ENCODE data around the gene SHLD1. TPM values are rescaled to one million over a fixed set of nuclear protein-coding genes. Genes with fewer than 3 reads are reported as not detected.
"Not testable (repeated sequence)": the region's sequence is repeated elsewhere in the genome, so short reads cannot be mapped to it uniquely, and the experiment has no call there.

Gene SHLD1
- total and polyA plus RNA-seq, 2 donors (not counting 3 experiments of a cell fraction or from before 2014, with no cell fraction given): 4.7 to 6.3 TPM

GRCh38 chr20:5737966-5738365, 12.2 kb upstream of the SHLD1 start:
- intact Hi-C loops (cut with micrococcal nuclease): no loop called here
- Histone ChIP-seq H3K27me3 (ENCODE audit: control insufficient read depth in 2 of 2, insufficient read depth in 2 of 2, low read length in 2 of 2) (peaks cover 4 to 15% of the 10 kb centered on the region in 2 experiments), H3K9me3 (replicated peaks; ENCODE audit: control insufficient read depth, insufficient read depth, low read length) (no peaks in the 10 kb centered on the region), H3K4me1 (ENCODE audit: control insufficient read depth, extremely low read depth, insufficient read depth, low read length) (no peaks in the 10 kb centered on the region), H3K9ac (replicated peaks; ENCODE audit: extremely low read depth, insufficient read depth, low read length) (no peak overlapping the region), H3K9me1 (replicated peaks; ENCODE audit: control insufficient read depth, extremely low read depth, insufficient read depth, low read length) (no peaks in the 10 kb centered on the region), H4K20me1 (replicated peaks; ENCODE audit: control insufficient read depth, extremely low read depth, insufficient read depth, low read length) (no peaks in the 10 kb centered on the region), H3K27ac (ENCODE audit: insufficient read depth, low read depth, low read length) (no peak overlapping the region), H3K79me2 (ENCODE audit: control insufficient read depth, insufficient read depth, low read length) (no peaks in the 10 kb centered on the region), H3K4me3 (replicated peaks in 1 of 3; ENCODE audit: insufficient read depth in 1 of 3, low read depth in 1 of 3, low read length in 3 of 3) (no peak overlapping the region), H3K4me2 (ENCODE audit: insufficient read depth, low read length) (no peak overlapping the region), H3K36me3 (ENCODE audit: control insufficient read depth in 2 of 2, extremely low read depth in 1 of 2, insufficient read depth in 2 of 2, low read length in 2 of 2) (no peaks in the 10 kb centered on the region), H2AFZ (ENCODE audit: low read depth, low read length) (no peak overlapping the region)
- DNase-seq (ENCODE audit: low read depth, low spot score) (no peak), FAIRE-seq (no peak)
- BruUV-seq (replicated peaks): no TSS peak
- dilution Hi-C loops (cut with MboI; ENCODE audit: extremely low pct_ligation_motif_present, low sequenced_read_pairs): no loop called here
- ChIA-PET POLR2A (no interaction called here), CTCF (no interaction called here)
- TF ChIP-seq EZH2 (IDR thresholded peaks at IDR 0.05; ENCODE audit: borderline replicate concordance, low read depth, low read length, severe bottlenecking): no peak
- no peak for TF ChIP-seq CTCF (IDR thresholded peaks at IDR 0.05; ENCODE audit: extremely low read depth in 1 of 2, insufficient read depth in 1 of 2, low read depth in 1 of 2, low read length in 2 of 2)
- TF ChIP-seq POLR2A (IDR thresholded peaks at IDR 0.05; ENCODE audit: low read depth, low read length): no peak
- TF ChIP-seq POLR2AphosphoS5 (IDR thresholded peaks at IDR 0.05; ENCODE audit: insufficient read depth, low read depth, low read length): no peak
- TF ChIP-seq JUN (IDR thresholded peaks at IDR 0.05; ENCODE audit: borderline replicate concordance, insufficient read depth, insufficient read length, low read depth): no peak
- no peak for TF ChIP-seq FOS (IDR thresholded peaks at IDR 0.05; ENCODE audit: borderline replicate concordance, insufficient read depth, low read length)
- no peak for TF ChIP-seq MYC (IDR thresholded peaks at IDR 0.05; ENCODE audit: low read depth, low read length)
- TF ChIP-seq, protein P1, sequence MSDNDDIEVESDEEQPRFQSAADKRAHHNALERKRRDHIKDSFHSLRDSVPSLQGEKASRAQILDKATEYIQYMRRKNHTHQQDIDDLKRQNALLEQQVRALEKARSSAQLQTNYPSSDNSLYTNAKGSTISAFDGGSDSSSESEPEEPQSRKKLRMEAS (IDR thresholded peaks at IDR 0.05; ENCODE audit: insufficient read depth, insufficient read length): no peak
- no peak for TF ChIP-seq GATA2 (IDR thresholded peaks at IDR 0.05; ENCODE audit: insufficient read depth, insufficient read length, low read depth, low read length)

DNA sequence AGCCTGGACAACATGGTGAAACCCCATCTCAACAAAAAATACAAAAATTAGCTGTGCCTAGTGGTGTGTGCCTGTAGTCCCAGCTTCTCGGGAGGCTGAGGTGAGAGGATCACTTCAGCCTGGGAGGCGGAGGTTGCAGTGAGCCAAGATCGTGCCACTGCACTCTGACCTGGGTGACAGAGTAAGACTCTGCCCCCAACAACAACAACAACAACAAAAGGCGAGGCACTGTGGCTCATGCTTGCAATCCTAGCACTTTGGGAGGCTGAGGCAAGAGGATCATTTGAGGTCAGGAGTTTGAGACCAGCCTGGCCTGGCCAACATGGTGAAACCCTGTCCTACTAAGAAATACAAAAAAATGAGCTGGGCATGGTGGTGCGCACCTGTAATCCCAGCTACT, 9.6 kb upstream of the SHLD1 start:
- H3K79me2 ChIP-seq (ENCODE audit: control insufficient read depth, insufficient read depth, low read length); H4K20me1 ChIP-seq (replicated peaks; ENCODE audit: control insufficient read depth, extremely low read depth, insufficient read depth, low read length); H3K36me3 ChIP-seq (ENCODE audit: control insufficient read depth in 2 of 2, extremely low read depth in 1 of 2, insufficient read depth in 2 of 2, low read length in 2 of 2); H3K9ac ChIP-seq (replicated peaks; ENCODE audit: extremely low read depth, insufficient read depth, low read length); H3K9me1 ChIP-seq (replicated peaks; ENCODE audit: control insufficient read depth, extremely low read depth, insufficient read depth, low read length); H3K9me3 ChIP-seq (replicated peaks; ENCODE audit: control insufficient read depth, insufficient read depth, low read length); BruUV-seq (replicated peaks); H3K27ac ChIP-seq (ENCODE audit: insufficient read depth, low read depth, low read length); FAIRE-seq; H2AFZ ChIP-seq (ENCODE audit: low read depth, low read length); DNase-seq (ENCODE audit: low read depth, low spot score); H3K4me1 ChIP-seq (ENCODE audit: control insufficient read depth, extremely low read depth, insufficient read depth, low read length); H3K4me2 ChIP-seq (ENCODE audit: insufficient read depth, low read length); dilution Hi-C loops (cut with MboI; ENCODE audit: extremely low pct_ligation_motif_present, low sequenced_read_pairs); intact Hi-C loops (cut with micrococcal nuclease); H3K4me3 ChIP-seq (replicated peaks in 1 of 3; ENCODE audit: insufficient read depth in 1 of 3, low read depth in 1 of 3, low read length in 3 of 3): not testable (repeated sequence)
- POLR2A ChIA-PET: interaction anchor here (0.6 kb wide), 1 partner anchor 123 kb away, joined by 3 read pairs; no protein-coding TSS in a partner anchor
- CTCF ChIA-PET: interaction anchor here (0.7 to 1.4 kb wide), 3 partner anchors 10 to 51 kb away, joined by 3 to 4 read pairs (median 4); no protein-coding TSS in a partner anchor
- peaks cover 4 to 13% of the 10 kb centered on the region in 2 experiments for H3K27me3 ChIP-seq (ENCODE audit: control insufficient read depth in 2 of 2, insufficient read depth in 2 of 2, low read length in 2 of 2)
